Esophagus squamous epithelium (tissue), 4 donors: Measurements from ENCODE around the gene AUTS2.

Experiments used
- CTCF ChIP-seq, 6 experiments: fragments of 450-650 bp in 4 of 6; fragments of 200-600 bp in 2 of 6; sonication (generic) in 2 of 6; IDR thresholded peaks; one replicate each; pipeline ENCODE4 v1.5.1; 2016 to 2019; ENCODE audit warnings: antibody characterized with exemption in 6 of 6, mild to moderate bottlenecking in 4 of 6, moderate library complexity in 4 of 6
- POLR2A ChIP-seq, 4 donors: fragments of 450-650 bp; IDR thresholded peaks; one replicate each; pipeline ENCODE4 v1.6.1; 2017; ENCODE audit warnings: antibody characterized with exemption in 4 of 4, mild to moderate bottlenecking in 4 of 4, moderate library complexity in 3 of 4

GRCh38 chr7:69663911-69664832 lies 65.9 kb downstream of the AUTS2 start:
- TF ChIP-seq CTCF (IDR thresholded peaks at IDR 0.05) (no peak), POLR2A (IDR thresholded peaks at IDR 0.05) (no peak)
